Subcutaneous adipose tissue (tissue), 4 donors: ENCODE results near the gene CCDC149. TPM values are rescaled to one million over a fixed set of nuclear protein-coding genes. Genes with fewer than 3 reads are reported as not detected.

Experiments
- total RNA-seq, 4 donors: library from RNA; depleted of rRNA; stranded (reverse); fragments of >200 nt; gene quantifications; one replicate each; pipeline ENCODE4 v1.1.0, GENCODE V29; 2016
- TF ChIP-seq, protein P1 (sequence below): fragments of 450-650 bp; IDR thresholded peaks from one replicate; pipeline ENCODE4 v1.5.1; 2016; ENCODE audit warnings: low read depth, mild to moderate bottlenecking, control low read depth, antibody characterized with exemption, moderate library complexity

Gene CCDC149
- total RNA-seq, 4 donors from 2014 or later, result 15.5 to 20.3 (median 18.0) TPM

DNA sequence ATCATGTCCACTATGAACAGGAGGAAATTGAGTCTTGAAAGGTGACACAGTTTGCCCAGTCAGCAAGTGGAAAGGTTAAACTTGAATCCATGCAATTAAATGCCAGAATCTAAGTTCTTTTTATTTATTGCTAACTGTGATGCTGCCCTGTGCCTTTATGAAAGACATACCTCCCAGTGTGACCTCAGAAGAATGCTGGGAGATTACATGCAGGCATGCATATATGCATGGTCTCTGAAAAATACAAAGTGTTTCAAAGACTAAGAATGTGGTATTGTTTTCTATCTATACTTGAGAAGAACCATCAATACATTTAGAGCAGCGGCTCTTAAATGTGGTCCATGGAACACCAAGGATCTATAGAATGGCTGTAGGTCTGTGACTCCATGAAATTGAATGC, 45.6 kb downstream of the CCDC149 start:
- TF ChIP-seq, protein P1, sequence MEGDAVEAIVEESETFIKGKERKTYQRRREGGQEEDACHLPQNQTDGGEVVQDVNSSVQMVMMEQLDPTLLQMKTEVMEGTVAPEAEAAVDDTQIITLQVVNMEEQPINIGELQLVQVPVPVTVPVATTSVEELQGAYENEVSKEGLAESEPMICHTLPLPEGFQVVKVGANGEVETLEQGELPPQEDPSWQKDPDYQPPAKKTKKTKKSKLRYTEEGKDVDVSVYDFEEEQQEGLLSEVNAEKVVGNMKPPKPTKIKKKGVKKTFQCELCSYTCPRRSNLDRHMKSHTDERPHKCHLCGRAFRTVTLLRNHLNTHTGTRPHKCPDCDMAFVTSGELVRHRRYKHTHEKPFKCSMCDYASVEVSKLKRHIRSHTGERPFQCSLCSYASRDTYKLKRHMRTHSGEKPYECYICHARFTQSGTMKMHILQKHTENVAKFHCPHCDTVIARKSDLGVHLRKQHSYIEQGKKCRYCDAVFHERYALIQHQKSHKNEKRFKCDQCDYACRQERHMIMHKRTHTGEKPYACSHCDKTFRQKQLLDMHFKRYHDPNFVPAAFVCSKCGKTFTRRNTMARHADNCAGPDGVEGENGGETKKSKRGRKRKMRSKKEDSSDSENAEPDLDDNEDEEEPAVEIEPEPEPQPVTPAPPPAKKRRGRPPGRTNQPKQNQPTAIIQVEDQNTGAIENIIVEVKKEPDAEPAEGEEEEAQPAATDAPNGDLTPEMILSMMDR, result no peak

DNA sequence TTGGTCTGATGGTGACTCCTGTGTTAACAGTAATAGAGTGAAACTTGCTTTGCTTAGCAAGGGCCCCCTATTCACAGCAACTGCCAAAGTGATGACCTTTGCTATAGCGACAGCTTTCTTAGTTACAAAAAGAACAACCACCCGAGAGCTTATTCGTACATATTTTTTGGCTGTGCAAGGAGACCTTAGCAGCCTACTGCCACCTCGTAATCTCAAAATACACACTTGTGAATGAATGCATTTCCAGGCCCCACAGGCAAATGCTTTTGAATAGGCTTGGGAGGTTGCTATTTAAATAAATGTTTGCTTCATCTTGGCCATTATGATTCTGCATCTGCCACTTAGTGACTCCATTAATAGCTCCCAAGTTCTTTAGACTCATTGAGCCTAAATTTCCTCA, 47.4 kb downstream of the CCDC149 start:
- TF ChIP-seq, protein P1, result no peak

DNA sequence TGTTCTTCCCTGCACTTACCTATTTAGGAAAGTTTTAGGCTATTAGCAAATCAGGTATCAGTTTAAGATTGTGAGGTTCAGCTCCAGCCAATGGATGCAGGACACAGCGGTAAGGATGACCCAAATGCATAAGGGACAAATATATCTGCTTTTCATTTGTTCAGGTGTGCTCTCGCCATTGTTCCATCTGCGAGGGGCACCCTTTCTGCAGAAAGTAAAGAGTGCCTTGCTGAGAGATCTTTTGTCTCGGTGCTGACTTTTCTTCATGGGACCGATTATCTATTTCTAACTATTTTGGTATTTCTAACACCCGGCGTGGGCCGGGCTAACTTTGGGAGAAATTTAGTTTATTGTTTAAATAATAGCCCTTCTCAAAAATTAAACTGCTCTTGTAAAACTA, 49.0 kb downstream of the CCDC149 start:
- TF ChIP-seq, protein P1, result no peak

DNA sequence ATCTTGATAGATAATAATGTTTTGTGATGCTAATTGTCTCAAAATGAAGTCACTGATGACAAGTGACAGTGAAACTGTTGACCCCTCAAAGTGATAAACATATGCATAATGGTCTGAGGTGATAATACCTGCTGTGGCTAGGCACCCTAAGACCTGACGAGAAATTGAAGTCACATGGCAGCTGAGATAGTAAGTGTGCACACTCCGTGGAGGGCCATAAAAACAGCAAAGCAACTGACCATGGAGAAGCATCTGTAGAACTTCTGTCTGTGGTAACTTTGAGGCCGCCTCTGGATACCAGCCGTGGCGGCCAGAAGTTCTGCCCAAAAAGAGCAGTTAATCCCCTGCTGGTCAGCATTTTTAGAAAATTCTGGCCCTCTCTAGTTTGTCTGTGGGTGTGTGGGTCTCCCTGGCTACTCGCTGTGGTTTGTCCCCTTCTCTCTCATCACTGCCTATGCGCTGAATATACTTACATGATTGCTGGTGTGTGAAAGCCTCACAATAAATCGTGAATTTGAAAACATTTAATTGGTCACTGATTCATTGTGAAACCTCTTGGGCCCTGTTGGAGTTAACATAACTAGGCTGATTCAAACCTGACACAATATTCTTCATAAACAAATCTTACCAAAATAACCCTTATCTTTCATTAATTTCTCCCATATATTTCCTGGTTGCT, 50.6 kb downstream of the CCDC149 start:
- TF ChIP-seq, protein P1, result no peak

DNA sequence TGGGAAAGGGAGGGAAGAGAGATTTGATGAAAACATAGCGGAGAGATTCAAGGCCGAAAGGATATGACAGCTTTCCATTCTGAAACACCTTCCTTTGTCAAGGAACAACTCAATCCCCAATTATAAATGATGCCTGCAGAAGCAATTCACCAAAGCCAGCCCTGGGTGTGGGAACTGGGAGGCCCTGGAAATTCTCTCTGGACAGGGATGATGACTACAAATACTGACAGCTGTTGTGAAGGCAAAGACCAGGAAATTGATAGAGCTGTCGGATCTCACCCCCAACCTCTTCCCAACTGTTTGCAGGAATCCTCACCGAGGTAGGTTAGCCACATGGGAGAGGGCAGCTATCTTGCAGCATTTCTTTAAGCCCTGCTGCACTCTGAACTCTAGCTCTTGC, 54.3 kb downstream of the CCDC149 start:
- TF ChIP-seq, protein P1, result no peak

DNA sequence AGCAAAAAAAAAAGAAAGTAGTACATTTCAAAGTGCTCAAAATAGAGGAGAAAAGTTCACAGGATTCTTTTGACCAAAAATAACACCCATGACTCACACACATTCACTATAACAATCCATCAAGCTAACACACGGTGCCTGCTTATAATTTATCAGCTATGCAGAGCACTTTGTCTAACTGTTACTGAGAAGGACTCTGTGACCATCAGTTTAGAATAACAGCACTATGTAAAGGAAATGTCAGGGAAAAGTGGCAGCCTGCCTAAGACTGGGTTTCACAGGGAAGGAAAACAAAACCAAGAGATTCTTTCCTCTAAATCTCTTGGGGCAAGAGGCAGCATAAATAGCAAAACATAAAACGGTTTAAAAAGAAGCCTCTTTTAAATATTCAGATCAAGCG, 54.8 kb downstream of the CCDC149 start:
- TF ChIP-seq, protein P1, result no peak

DNA sequence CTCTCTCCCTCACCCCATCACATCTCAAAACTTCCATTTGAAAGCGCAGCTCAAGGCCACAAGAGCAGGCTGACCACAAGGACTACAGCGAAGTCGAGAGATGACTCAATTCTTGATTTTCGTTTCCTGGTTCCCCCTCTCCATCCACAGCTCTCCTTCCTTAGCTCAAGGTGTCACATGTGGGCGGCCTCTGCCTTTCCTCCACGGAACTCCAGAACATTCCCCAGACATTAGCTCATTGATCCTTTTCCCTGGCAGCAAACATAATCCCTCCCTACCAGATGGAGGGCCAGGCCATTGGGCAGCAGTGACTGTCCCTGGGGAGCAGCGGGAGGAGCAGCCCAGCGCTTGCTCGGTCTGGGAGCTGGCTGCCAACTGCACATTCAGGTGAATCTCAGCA, 56.3 kb downstream of the CCDC149 start:
- TF ChIP-seq, protein P1, result no peak
